Right forelimb (tissue), 1 donor: ENCODE results near the gene SELENOT.

Experiments
- DNase-seq: peaks from one replicate; pipeline ENCODE4 v3.0.0-alpha.2; 2018

The SELENOT gene

GRCh38 chr3:150673966-150674365 is 70.8 kb downstream of the SELENOT start:
- no peak for DNase-seq

DNA sequence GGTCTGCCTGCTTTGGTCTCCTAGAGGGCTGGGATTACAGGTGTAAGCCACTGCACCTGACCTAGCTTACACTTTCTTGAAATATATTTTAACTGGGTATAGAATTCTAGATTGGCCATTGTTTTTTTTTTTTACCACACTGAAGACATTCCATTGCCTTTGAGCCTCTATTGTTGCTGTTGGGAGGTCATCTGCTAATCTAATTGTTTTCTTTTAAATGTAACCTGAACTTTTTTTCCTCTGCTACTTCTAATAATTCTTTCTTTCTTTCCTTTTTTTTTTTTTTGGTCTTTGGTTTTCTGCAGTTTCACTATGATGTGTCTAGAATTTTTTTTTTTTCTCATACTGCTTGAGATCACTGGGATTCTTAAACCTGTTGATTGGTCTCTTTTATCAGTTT is 72.5 kb downstream of the SELENOT start:
- DNase-seq: no peak
